Esophagus muscularis mucosa (tissue), 3 donors: Measurements from ENCODE around the gene TEAD3.

ENCODE experiments used
- EP300 ChIP-seq: sonication (generic); formaldehyde crosslinking; IDR thresholded peaks from one replicate; pipeline ENCODE4 v1.6.1; 2017; ENCODE audit warnings: antibody characterized with exemption
- POLR2A ChIP-seq: fragments of 450-650 bp; IDR thresholded peaks from one replicate; pipeline ENCODE4 v1.6.1; 2017; ENCODE audit warnings: antibody characterized with exemption, moderate library complexity, mild to moderate bottlenecking, low read depth
- POLR2AphosphoS5 ChIP-seq, 2 donors: sonication (generic); formaldehyde crosslinking; IDR thresholded peaks; one replicate each; pipeline ENCODE4 v1.6.1; 2017; ENCODE audit warnings: antibody characterized with exemption in 2 of 2

GRCh38 chr6:35436071-35436857, 60.6 kb downstream of the TEAD3 start:
- no peak for TF ChIP-seq POLR2A
- TF ChIP-seq EP300: no peak
- TF ChIP-seq POLR2AphosphoS5 (IDR thresholded peaks at IDR 0.05): no peak
